GM19025 (cell line): Measurements from ENCODE around the gene CD164.

ENCODE experiments used
- ATAC-seq: cut with Tn5 transposase; IDR thresholded peaks from one replicate; pipeline ENCODE4 v1.9.1; 2021; ENCODE audit warnings: mild to moderate bottlenecking, low read depth, moderate library complexity; ENCODE audit not compliant: unreplicated experiment

CD164 gene

GRCh38 chr6:109381747-109382575 lies at the start of gene CD164:
Gene CD164, minus strand, starts transcription at chr6:109382467. Its CDS starts 89 bp downstream, at chr6:109382378.
- ATAC-seq, result peak; percentile 46

DNA sequence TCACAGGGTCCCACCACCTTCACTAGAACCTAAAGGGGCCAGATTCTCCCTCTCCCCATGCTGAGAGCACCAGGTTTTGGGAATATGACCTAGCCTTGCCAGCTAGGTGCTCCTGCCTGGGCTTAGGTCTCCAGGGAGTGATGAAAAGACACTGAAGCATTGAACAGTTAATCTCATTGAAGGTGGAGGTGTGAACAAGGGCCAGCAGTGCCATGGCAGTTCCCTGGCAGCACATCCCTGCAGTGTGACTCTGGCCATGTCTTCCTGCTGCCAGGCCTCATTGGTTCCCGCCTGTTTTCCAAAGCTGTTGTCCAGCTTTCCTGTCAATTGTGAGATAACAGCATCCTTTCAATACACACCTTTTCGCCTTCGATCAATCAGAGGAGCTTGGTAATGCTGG lies 47.2 kb upstream of the CD164 start:
- ATAC-seq, result no peak

DNA sequence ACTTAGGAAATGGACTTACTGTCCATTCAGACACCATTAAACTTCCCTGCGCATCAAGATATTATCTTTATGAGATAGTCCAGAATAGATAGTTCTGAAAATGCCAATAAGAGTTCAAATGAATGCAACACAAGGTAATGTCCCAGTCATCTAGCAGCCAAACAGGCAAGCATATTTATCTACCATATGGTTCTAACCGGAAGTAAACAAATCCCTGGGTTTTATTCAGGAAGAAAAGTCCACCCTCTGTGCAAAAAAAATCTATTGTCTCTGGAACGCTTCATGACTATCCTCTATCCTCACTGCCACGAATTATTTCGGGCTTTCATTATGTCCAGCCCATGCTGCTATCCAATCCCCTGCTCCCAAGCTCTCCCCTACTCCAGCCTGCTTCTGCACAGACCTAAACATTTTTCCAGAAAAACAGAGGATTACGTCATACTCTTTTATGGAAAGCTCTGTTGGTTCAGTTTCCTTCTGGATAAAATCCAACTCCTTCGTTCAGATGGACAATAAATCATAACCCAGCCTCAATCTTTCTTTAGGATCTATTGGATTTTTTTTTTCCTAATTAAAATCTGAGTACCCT lies 46.7 kb upstream of the CD164 start:
- no peak for ATAC-seq

- ATAC-seq, result no peak
Measured at GRCh38 chr6:109424946-109425345, 42.7 kb upstream of the CD164 start.

GRCh38 chr6:109421184-109421583 lies 38.9 kb upstream of the CD164 start:
- no peak for ATAC-seq

- no peak for ATAC-seq
Measured at GRCh38 chr6:109420751-109421150, 38.5 kb upstream of the CD164 start.

GRCh38 chr6:109417646-109418045 lies 35.4 kb upstream of the CD164 start:
- no peak for ATAC-seq

DNA sequence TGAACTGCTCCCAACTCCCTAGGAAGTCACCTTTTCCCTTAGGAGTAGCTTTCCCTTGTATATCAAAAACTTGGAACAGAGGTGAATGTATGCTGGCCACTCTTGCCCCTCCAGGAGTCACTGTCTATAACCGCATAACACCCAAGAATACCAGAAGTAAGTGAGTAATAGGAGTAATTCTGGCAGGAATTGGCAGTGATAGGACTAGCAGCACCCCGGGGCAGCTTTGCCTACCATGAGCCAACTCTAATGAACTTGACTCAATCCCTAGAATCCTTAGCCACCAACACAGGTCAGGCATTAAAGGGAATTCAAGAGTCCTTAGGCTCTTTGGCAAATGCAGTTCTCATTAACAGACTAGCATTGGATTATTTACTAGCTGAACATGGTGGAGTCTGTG lies 28.8 kb upstream of the CD164 start:
- ATAC-seq, result no peak

DNA sequence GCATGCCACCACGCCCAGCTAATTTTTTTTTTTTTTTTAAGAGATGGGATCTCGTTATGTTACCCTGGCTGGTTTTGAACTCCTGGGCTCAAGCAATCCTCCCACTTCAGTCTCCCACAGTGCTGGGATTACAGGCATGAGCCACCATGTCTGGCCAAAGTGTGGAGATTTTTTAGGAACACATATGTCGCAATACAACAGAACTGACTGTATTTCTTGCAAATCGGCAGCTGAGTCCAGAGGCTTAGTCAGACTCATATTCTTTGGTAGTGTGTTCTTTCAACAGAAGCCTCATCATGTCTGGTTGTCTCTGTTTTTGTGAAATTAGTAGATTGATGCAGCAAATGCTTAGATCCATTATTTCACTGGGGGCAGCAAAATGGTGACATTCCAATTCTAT lies 23.9 kb upstream of the CD164 start:
- no peak for ATAC-seq

DNA sequence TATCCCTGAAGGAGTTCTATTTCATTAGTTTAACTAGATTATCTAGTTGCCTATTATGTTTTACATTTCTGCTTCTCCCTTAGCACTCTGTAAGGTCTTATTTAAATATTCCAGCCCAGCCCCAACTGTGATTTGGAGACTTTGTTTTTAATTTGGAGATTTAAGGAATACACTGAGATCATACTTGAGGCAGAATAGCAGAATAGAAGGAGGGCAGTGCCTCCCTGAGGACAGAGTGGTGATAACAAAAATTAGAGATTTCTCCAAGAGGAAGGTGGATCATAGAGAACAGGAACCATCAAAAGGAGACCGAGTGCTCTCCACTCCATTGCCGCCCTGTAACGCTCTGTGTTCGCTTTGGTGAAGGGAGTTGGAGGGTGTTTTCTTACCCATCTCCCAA lies 14.8 kb upstream of the CD164 start:
- ATAC-seq, result no peak

- ATAC-seq, result no peak
Measured at GRCh38 chr6:109396046-109396718, 13.9 kb upstream of the CD164 start.

- no peak for ATAC-seq
Measured at GRCh38 chr6:109393886-109394281, 11.6 kb upstream of the CD164 start.

DNA sequence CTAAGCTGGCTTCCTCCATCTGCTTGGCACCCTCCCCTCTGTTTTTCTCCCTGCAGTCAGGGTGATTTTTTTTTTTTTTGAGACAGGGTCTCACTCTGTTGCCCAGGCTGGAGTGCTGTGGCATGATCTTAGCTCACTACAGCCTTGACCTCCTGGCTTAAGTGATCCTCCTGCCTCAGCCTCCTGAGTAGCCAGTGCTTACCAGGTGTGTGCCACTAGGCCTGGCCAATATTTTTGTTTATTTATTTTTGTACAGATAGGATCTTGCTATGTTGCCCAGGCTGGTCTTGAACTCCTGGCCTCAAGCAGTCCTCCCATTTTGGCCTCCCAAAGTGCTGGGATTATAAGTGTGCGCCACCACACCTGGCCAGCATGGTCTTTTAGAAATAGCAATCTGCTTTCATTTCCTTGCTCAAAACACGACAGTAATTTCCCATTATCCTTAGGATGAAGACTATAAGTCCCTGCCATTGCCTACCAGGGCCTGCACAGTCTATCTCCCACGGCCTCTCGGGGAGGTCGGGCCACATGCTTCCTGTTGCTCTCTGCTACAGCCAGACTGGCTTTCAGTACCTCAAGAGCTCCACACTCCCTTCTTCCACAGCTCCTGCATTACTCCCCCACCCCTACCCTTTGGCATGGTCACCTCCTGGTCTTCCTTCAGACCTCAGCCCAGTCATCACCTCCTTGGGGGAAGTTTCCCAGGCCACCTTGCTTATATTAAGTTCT lies 11.1 kb upstream of the CD164 start:
- ATAC-seq, result no peak

DNA sequence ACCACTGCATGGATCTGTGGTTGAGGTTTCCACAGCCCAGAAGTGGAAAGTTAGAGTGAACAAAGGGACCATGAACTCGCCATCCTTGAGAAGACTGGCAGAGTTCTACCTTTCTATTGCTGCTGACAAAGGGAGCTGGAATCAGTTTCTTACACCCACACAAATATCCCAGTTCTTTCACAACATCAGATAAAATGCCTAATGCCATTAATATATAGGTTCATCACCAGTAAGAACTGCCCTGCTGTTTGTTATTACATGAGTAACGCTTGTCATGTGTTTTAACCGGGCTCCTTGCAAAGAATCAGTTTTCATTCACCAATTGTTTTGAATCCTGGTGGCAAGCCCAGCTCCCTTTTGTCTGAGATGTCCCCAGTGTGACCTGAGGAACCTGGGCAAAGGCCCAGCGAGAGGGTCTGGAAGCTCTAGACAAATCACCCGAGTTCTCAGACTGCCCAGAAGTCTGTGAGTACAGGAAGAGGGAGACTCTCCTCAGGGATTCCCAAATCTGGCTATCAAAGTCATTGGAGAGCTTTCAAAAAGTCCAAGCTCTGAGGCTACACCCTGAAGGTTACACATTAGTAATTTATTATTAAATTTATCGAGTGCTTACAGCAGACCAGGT lies 7.5 kb upstream of the CD164 start:
- ATAC-seq, result no peak

DNA sequence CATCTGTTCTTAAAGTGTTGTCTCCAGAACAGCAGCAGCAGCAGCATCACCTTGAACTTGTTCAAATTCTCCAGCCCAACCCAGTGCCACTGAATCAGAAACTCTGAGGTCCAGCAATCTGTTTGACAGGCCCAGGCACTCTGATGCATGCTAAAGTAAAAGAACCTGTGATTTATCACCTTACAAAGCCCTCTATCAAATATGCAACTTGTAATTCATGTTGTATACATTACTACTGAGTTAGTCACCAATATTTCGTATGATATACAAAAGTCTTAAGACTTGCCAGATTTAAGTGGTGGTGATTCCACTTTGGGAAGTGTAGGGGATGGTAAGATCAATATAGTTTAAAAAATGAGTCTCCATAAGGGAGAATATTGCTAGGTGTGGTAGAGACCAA lies 6.0 kb upstream of the CD164 start:
- no peak for ATAC-seq

DNA sequence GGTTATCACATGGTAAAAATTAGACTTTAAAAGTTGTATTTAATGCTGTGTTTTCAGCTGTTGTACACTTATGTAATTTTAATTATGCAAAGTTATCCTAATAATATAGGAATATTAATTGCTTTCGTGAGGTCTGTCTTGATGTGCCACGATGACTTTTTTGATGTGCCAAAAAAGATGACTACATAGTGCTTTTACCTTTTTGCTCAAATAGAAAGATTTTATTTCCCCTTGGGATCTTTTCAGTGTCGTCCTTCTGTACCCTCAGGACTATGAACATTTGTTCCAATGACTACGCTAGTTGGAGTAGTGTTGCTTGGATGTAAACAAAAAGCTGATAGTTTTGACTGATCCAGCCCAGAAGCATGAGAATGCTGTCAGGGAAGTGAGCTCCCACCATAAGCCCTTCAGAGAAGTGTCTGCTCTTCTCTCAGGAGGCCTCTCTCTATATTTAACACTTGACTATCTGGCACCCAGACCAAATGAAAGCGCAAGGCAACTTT lies 1.2 kb upstream of the CD164 start:
- no peak for ATAC-seq

GRCh38 chr6:109382576-109383437 lies 540 bp upstream of the CD164 start:
- ATAC-seq, result peak; percentile 67

GRCh38 chr6:109381061-109381746 lies 1.1 kb downstream of the CD164 start:
- ATAC-seq, result no peak

GRCh38 chr6:109379711-109380110 lies 2.6 kb downstream of the CD164 start:
- no peak for ATAC-seq
